Colonic mucosa (tissue), 4 donors: Measurements from ENCODE around the gene RSPO3. TPM values are rescaled to one million over a fixed set of nuclear protein-coding genes. Genes with fewer than 3 reads are reported as not detected.

ENCODE experiments used
- DNase-seq: peaks from one replicate; pipeline ENCODE4 v3.0.0-alpha.2; 2020
- H3K27ac ChIP-seq: fragments of 200-600 bp; one replicate; pipeline ENCODE4 v1.8.0; 2021
- H3K27me3 ChIP-seq: fragments of 200-600 bp; one replicate; pipeline ENCODE4 v1.8.0; 2021
- H3K36me3 ChIP-seq: fragments of 200-600 bp; one replicate; pipeline ENCODE4 v1.8.0; 2021
- H3K4me1 ChIP-seq: fragments of 200-600 bp; one replicate; pipeline ENCODE4 v1.8.0; 2021; ENCODE audit warnings: mild to moderate bottlenecking
- H3K4me3 ChIP-seq: fragments of 200-600 bp; one replicate; pipeline ENCODE4 v1.8.0; 2021
- H3K9ac ChIP-seq, 2 donors: one replicate each; pipeline ENCODE4 v1.7.0; 2013; ENCODE audit warnings: control low read depth in 2 of 2, low read depth in 2 of 2, low read length in 2 of 2
- H3K9me3 ChIP-seq: fragments of 200-600 bp; one replicate; pipeline ENCODE4 v1.8.0; 2021
- CTCF ChIP-seq: fragments of 200-600 bp; IDR thresholded peaks from one replicate; pipeline ENCODE4 v1.8.0; 2022; ENCODE audit warnings: antibody characterized with exemption, mild to moderate bottlenecking
- intact Hi-C: fragments of 100-400 bp; cut with DNase I; formaldehyde crosslinking; loops from one replicate; pipeline ENCODE4 v1.14.1; 2022
- total RNA-seq, 2 donors: library from RNA; stranded (reverse); fragmentation: NEBNext Ultra II Directional in 1 of 2; extraction: Animal tissue kit (Norgen Biotek cat#: 25700) in 1 of 2; gene quantifications; one replicate each; pipeline ENCODE4 v1.2.1, GENCODE V29; 2021
- donor health status: healthy.
- donor health status: DM: no; HTN: no; CAD: no.
- donor health status: DM: no; HTN: no; CAD: no.

The RSPO3 gene
- total RNA-seq, 2 donors from 2014 or later: 1.8 to 4.4 TPM

- Histone ChIP-seq H3K27me3 (no peaks in the 10 kb centered on the region), H3K36me3 (no peaks in the 10 kb centered on the region), H3K4me1 (no peaks in the 10 kb centered on the region), H3K4me3 (no peak overlapping the region), H3K9me3 (no peaks in the 10 kb centered on the region), H3K27ac (no peak overlapping the region), H3K9ac (no peak overlapping the region)
- intact Hi-C loops: no loop called here
- TF ChIP-seq CTCF: no peak
- DNase-seq: no peak
Measured at GRCh38 chr6:127173156-127173940, 54.9 kb downstream of the RSPO3 start.

GRCh38 chr6:127176146-127176545, 57.7 kb downstream of the RSPO3 start:
- Histone ChIP-seq H3K9ac (no peak overlapping the region), H3K36me3 (no peaks in the 10 kb centered on the region), H3K27me3 (no peaks in the 10 kb centered on the region), H3K27ac (no peak overlapping the region), H3K4me3 (no peak overlapping the region), H3K9me3 (no peaks in the 10 kb centered on the region), H3K4me1 (no peaks in the 10 kb centered on the region)
- no peak for TF ChIP-seq CTCF
- intact Hi-C loops: no loop called here
- DNase-seq: no peak

- Histone ChIP-seq H3K36me3 (no peaks in the 10 kb centered on the region), H3K4me3 (no peak overlapping the region), H3K9me3 (no peaks in the 10 kb centered on the region), H3K27me3 (no peaks in the 10 kb centered on the region), H3K27ac (no peak overlapping the region), H3K9ac (no peak overlapping the region), H3K4me1 (no peaks in the 10 kb centered on the region)
- TF ChIP-seq CTCF: no peak
- no peak for DNase-seq
- intact Hi-C loops: no loop called here
Measured at GRCh38 chr6:127177030-127177922, 58.8 kb downstream of the RSPO3 start.

GRCh38 chr6:127177923-127178231, 59.4 kb downstream of the RSPO3 start:
- intact Hi-C loops: no loop called here
- Histone ChIP-seq H3K36me3 (no peaks in the 10 kb centered on the region), H3K9me3 (no peaks in the 10 kb centered on the region), H3K4me1 (no peaks in the 10 kb centered on the region), H3K4me3 (no peak overlapping the region), H3K27ac (no peak overlapping the region), H3K9ac (no peak overlapping the region), H3K27me3 (no peaks in the 10 kb centered on the region)
- no peak for TF ChIP-seq CTCF
- no peak for DNase-seq

GRCh38 chr6:127178746-127179145, 60.3 kb downstream of the RSPO3 start:
- no peaks in the 10 kb centered on the region for H3K27me3 ChIP-seq
- H3K9me3 ChIP-seq: no peaks in the 10 kb centered on the region
- H3K4me1 ChIP-seq: no peaks in the 10 kb centered on the region
- no peak overlapping the region for H3K9ac ChIP-seq
- intact Hi-C loops: no loop called here
- no peak overlapping the region for H3K4me3 ChIP-seq
- DNase-seq: no peak
- no peak overlapping the region for H3K27ac ChIP-seq
- H3K36me3 ChIP-seq: no peaks in the 10 kb centered on the region
- TF ChIP-seq CTCF: no peak
